Vagina (tissue), 2 donors: Measurements from ENCODE around the gene B4GALT6.

Experiments used
- POLR2A ChIP-seq, 2 donors: fragments of 450-650 bp; IDR thresholded peaks; one replicate each; pipeline ENCODE4 v1.6.1; 2017; ENCODE audit warnings: antibody characterized with exemption in 2 of 2, mild to moderate bottlenecking in 2 of 2, moderate library complexity in 2 of 2
- TF ChIP-seq, protein P1 (sequence below), 3 experiments: fragments of 450-650 bp in 2 of 3; fragments of 200-600 bp in 1 of 3; sonication (generic) in 1 of 3; IDR thresholded peaks; one replicate each; pipeline ENCODE4 v1.5.1; 2017 to 2019; ENCODE audit warnings: antibody characterized with exemption in 3 of 3, mild to moderate bottlenecking in 2 of 3, moderate library complexity in 2 of 3

DNA sequence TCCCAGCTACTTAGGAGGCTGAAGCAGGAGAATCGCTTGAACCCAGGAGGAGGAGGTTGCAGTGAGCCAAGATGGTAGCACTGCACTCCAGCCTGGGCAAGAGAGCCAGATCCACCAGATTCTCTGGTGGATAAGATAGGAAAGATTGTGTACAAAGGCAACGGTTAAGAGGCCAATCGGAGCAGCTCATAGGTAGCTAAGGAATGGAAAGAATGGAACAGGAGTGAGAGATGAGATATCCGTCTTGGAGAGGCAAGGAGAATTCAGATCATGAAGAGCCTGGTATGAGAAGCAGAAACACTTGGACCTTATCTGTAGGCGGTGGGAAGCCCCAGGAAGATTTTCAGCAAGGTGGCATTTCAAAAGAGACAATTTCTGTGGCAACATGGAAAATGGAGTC is 65.6 kb downstream of the B4GALT6 start:
- TF ChIP-seq, protein P1, sequence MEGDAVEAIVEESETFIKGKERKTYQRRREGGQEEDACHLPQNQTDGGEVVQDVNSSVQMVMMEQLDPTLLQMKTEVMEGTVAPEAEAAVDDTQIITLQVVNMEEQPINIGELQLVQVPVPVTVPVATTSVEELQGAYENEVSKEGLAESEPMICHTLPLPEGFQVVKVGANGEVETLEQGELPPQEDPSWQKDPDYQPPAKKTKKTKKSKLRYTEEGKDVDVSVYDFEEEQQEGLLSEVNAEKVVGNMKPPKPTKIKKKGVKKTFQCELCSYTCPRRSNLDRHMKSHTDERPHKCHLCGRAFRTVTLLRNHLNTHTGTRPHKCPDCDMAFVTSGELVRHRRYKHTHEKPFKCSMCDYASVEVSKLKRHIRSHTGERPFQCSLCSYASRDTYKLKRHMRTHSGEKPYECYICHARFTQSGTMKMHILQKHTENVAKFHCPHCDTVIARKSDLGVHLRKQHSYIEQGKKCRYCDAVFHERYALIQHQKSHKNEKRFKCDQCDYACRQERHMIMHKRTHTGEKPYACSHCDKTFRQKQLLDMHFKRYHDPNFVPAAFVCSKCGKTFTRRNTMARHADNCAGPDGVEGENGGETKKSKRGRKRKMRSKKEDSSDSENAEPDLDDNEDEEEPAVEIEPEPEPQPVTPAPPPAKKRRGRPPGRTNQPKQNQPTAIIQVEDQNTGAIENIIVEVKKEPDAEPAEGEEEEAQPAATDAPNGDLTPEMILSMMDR (IDR thresholded peaks at IDR 0.05): no peak
- no peak for TF ChIP-seq POLR2A (IDR thresholded peaks at IDR 0.05)
